Calu3 (cell line): Measurements from ENCODE around the gene FABP1. TPM values are rescaled to one million over a fixed set of nuclear protein-coding genes. Genes with fewer than 3 reads are reported as not detected.

Source experiments
- BruUV-seq: library from RNA; stranded (reverse); fragments of 400-500 nt; replicated peaks from 2 replicates; lab custom pipeline; 2021; lab: Mats Ljungman, UMichigan
- CTCF ChIA-PET: fragments of 300-600 bp; sonication (Branson Sonifier 250); formaldehyde crosslinking; loops from one replicate; lab custom pipeline; 2022; ENCODE audit warnings: antibody characterized with exemption; lab: Charles Lee
- DNase-seq: peaks from one replicate; pipeline ENCODE4 v3.0.0; 2022
- H3K27ac Mint-ChIP-seq: one replicate; pipeline ENCODE4 v1.8.0; 2022; ENCODE audit warnings: mixed read lengths; ENCODE audit not compliant: unreplicated experiment
- H3K27me3 Mint-ChIP-seq: one replicate; pipeline ENCODE4 v1.8.0; 2022; ENCODE audit warnings: mixed read lengths; ENCODE audit not compliant: unreplicated experiment
- H3K36me3 Mint-ChIP-seq: one replicate; pipeline ENCODE4 v1.8.0; 2022; ENCODE audit warnings: mild to moderate bottlenecking, moderate library complexity, mixed read lengths; ENCODE audit not compliant: insufficient read depth, unreplicated experiment
- H3K4me1 Mint-ChIP-seq: one replicate; pipeline ENCODE4 v1.8.0; 2022; ENCODE audit warnings: mild to moderate bottlenecking, low read depth, mixed read lengths; ENCODE audit not compliant: unreplicated experiment
- H3K4me3 Mint-ChIP-seq: one replicate; pipeline ENCODE4 v1.8.0; 2022; ENCODE audit warnings: mild to moderate bottlenecking, low read depth, moderate library complexity, mixed read lengths; ENCODE audit not compliant: unreplicated experiment
- H3K9me3 Mint-ChIP-seq: one replicate; pipeline ENCODE4 v1.8.0; 2022; ENCODE audit warnings: low read depth, mixed read lengths; ENCODE audit not compliant: unreplicated experiment
- intact Hi-C: fragments of 100-400 bp; cut with micrococcal nuclease; formaldehyde crosslinking; loops from one replicate; pipeline ENCODE4 v1.10.0; 2022; ENCODE audit not compliant: unreplicated experiment
- total RNA-seq: library from RNA; stranded (reverse); gene quantifications from 2 replicates; pipeline ENCODE4 v1.2.3, GENCODE V29; 2022
- TF ChIP-seq, protein P1 (sequence below): fragments of 200-600 bp; IDR thresholded peaks from one replicate; pipeline ENCODE4 v1.8.0; 2022; ENCODE audit warnings: antibody characterized with exemption; ENCODE audit not compliant: unreplicated experiment

The FABP1 gene
- total RNA-seq, 1 experiment from 2014 or later = not detected

DNA sequence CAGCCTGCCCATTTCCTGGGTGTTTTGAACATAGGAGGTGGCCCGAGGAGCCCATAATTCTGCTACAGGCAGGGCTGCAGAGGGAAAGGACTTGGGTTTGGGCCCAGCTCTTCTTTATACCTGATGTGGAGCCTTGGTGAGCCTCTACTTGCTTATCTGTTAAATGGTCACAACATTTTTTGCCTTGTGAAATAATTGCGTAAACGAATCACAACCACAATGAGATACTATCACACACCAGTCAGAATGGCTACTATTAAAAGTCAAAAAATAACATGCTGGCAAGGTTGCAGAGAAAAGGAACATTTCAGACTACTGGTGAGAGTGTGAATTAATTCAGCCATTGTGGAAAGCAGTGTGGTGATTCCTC, 4.1 kb upstream of the FABP1 start:
- H3K27me3 Mint-ChIP-seq = peaks cover 60% of the 10 kb centered on the region
- CTCF ChIA-PET = no interaction called here
- no peaks in the 10 kb centered on the region for H3K36me3 Mint-ChIP-seq
- no peak for DNase-seq
- no TSS peak for BruUV-seq
- intact Hi-C loops = no loop called here
- H3K4me3 Mint-ChIP-seq = no peak overlapping the region
- TF ChIP-seq, protein P1, sequence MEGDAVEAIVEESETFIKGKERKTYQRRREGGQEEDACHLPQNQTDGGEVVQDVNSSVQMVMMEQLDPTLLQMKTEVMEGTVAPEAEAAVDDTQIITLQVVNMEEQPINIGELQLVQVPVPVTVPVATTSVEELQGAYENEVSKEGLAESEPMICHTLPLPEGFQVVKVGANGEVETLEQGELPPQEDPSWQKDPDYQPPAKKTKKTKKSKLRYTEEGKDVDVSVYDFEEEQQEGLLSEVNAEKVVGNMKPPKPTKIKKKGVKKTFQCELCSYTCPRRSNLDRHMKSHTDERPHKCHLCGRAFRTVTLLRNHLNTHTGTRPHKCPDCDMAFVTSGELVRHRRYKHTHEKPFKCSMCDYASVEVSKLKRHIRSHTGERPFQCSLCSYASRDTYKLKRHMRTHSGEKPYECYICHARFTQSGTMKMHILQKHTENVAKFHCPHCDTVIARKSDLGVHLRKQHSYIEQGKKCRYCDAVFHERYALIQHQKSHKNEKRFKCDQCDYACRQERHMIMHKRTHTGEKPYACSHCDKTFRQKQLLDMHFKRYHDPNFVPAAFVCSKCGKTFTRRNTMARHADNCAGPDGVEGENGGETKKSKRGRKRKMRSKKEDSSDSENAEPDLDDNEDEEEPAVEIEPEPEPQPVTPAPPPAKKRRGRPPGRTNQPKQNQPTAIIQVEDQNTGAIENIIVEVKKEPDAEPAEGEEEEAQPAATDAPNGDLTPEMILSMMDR = no peak
- H3K27ac Mint-ChIP-seq = no peak overlapping the region
- no peaks in the 10 kb centered on the region for H3K9me3 Mint-ChIP-seq
- no peaks in the 10 kb centered on the region for H3K4me1 Mint-ChIP-seq

DNA sequence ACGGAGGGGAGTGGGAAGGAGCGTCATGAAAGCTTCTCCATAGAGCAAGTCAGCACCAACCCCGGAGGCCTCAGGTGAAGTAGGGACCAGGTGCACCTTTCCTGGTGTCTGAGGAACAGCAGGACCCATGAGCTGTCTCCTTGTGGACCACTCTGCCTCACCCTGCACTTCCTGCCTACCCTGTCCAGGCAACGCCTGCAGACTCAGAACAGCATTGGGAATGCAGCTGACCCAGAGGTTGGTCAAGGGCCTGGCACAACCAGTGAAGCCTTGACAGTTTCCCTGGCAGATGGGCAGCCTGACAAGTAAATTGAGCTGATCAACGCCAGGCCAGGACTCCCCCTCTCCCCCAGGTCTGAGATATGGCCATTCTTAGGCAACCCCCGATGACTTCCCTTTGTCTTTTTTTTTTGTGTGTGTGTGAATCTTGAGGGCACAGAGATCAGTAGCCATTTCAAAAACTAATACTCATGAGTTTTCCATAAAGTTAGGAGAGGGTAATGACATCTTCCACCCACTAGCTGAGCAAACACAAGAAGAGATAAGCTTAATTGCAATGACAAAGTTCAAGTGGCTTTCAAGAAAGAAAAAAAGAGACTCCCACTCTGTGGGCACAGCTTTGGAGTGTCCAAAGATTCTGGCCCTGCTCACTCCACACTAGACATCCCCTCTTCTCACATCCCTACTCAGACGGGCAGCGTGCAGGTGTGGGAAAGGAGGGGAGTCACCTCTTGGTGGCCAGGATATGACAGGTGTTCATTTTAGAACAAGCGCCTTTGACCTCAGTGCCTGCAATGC, 3.5 kb upstream of the FABP1 start:
- no peak overlapping the region for H3K4me3 Mint-ChIP-seq
- intact Hi-C loops = no loop called here
- no peak overlapping the region for H3K27ac Mint-ChIP-seq
- CTCF ChIA-PET = no interaction called here
- H3K36me3 Mint-ChIP-seq = no peaks in the 10 kb centered on the region
- H3K9me3 Mint-ChIP-seq = no peaks in the 10 kb centered on the region
- TF ChIP-seq, protein P1 = no peak
- no peaks in the 10 kb centered on the region for H3K4me1 Mint-ChIP-seq
- no TSS peak for BruUV-seq
- DNase-seq = no peak
- H3K27me3 Mint-ChIP-seq = peaks cover 60% of the 10 kb centered on the region

DNA sequence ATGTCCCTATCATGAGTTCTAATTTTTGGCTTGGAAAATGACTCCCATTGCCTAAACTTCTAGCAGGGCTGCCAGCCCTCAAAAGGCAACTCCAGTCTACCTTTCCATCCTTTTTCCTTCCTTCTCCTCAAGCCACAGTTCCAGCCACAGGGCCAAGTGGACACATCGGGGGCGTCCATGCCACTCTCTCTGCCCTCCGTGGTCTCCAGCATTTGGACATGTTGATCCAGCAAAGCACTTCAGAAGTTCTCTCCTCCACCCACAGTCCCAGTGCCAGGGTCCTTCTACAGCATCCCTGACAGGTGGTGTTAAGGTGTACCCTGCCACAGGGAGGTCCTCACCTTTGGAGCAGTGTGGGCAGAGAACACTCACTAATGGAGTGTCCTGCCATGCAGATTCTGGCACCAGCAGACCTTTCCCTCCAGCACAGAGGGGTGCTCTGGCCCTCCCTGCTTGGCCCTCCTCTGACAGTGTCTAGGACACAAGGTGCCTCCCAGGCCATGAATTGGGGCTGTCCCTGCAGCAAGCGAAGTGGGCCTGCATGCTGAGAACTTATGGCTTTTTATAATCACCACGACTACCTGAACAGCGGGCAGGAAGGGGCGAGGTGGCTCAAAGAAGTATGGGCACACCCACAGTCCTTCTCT, 1.6 kb upstream of the FABP1 start:
- no peaks in the 10 kb centered on the region for H3K9me3 Mint-ChIP-seq
- H3K36me3 Mint-ChIP-seq = no peaks in the 10 kb centered on the region
- H3K27me3 Mint-ChIP-seq = peaks cover 60% of the 10 kb centered on the region
- CTCF ChIA-PET = no interaction called here
- TF ChIP-seq, protein P1 = no peak
- BruUV-seq = no TSS peak
- DNase-seq = no peak
- H3K4me1 Mint-ChIP-seq = no peaks in the 10 kb centered on the region
- intact Hi-C loops = no loop called here
- H3K27ac Mint-ChIP-seq = no peak overlapping the region
- no peak overlapping the region for H3K4me3 Mint-ChIP-seq

DNA sequence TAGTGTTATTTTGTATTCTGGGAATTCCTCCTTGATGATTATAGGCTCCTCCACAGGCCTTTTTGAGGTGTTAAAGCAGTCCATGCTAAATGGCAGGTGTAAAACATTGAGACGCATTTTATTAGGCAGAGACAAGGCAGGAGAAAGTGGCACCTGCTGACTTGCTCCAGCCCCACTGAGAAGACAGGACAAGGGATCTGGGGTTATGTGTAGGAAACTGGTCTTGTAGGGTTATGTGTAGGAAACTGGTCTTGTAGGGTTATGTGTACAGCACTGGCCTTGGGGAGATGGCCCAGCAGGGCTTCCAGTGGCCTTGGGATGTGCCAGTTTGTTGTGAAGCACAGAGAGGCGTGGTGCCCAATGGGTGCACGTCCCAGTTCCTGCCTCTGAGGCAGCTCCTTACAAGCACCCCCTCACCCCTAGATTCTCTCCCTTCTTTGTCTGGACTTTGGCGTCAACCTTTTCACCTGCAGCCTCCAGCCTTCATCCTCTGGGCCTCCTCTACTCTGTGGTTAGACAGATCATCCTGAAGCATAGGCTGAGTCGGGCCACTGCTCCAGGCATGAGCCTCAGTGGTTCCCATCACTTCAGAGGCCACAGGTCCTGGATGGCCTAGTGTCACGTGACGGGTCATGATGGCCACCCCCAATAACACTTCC, 921 bp upstream of the FABP1 start:
- TF ChIP-seq, protein P1 = no peak
- no peak for DNase-seq
- Mint-ChIP-seq H3K9me3 (no peaks in the 10 kb centered on the region), H3K27me3 (peaks cover 55% of the 10 kb centered on the region), H3K36me3 (no peaks in the 10 kb centered on the region), H3K27ac (no peak overlapping the region), H3K4me1 (no peaks in the 10 kb centered on the region), H3K4me3 (no peak overlapping the region)
- CTCF ChIA-PET = no interaction called here
- no TSS peak for BruUV-seq
- intact Hi-C loops = no loop called here
